Vagina (tissue), 2 donors: ENCODE results near the gene AGO4.

Experiments used
- POLR2A ChIP-seq, 2 donors: fragments of 450-650 bp; IDR thresholded peaks; one replicate each; pipeline ENCODE4 v1.6.1; 2017; ENCODE audit warnings: antibody characterized with exemption in 2 of 2, mild to moderate bottlenecking in 2 of 2, moderate library complexity in 2 of 2
- POLR2AphosphoS5 ChIP-seq, 2 donors: sonication (generic); formaldehyde crosslinking; IDR thresholded peaks; one replicate each; pipeline ENCODE4 v1.9.0; 2017; ENCODE audit warnings: antibody characterized with exemption in 2 of 2, mild to moderate bottlenecking in 2 of 2, low read depth in 1 of 2; ENCODE audit not compliant: insufficient read depth in 1 of 2
- TF ChIP-seq, protein P1 (sequence below), 3 experiments: fragments of 450-650 bp in 2 of 3; fragments of 200-600 bp in 1 of 3; sonication (generic) in 1 of 3; IDR thresholded peaks; one replicate each; pipeline ENCODE4 v1.5.1; 2017 to 2019; ENCODE audit warnings: antibody characterized with exemption in 3 of 3, mild to moderate bottlenecking in 2 of 3, moderate library complexity in 2 of 3

GRCh38 chr1:35850716-35851115, 42.9 kb downstream of the AGO4 start:
- TF ChIP-seq, protein P1, sequence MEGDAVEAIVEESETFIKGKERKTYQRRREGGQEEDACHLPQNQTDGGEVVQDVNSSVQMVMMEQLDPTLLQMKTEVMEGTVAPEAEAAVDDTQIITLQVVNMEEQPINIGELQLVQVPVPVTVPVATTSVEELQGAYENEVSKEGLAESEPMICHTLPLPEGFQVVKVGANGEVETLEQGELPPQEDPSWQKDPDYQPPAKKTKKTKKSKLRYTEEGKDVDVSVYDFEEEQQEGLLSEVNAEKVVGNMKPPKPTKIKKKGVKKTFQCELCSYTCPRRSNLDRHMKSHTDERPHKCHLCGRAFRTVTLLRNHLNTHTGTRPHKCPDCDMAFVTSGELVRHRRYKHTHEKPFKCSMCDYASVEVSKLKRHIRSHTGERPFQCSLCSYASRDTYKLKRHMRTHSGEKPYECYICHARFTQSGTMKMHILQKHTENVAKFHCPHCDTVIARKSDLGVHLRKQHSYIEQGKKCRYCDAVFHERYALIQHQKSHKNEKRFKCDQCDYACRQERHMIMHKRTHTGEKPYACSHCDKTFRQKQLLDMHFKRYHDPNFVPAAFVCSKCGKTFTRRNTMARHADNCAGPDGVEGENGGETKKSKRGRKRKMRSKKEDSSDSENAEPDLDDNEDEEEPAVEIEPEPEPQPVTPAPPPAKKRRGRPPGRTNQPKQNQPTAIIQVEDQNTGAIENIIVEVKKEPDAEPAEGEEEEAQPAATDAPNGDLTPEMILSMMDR (IDR thresholded peaks at IDR 0.05): no peak
- TF ChIP-seq POLR2A (IDR thresholded peaks at IDR 0.05) (no peak), POLR2AphosphoS5 (IDR thresholded peaks at IDR 0.05; ENCODE audit: insufficient read depth in 1 of 2, low read depth in 1 of 2) (no peak)
